HAP-1 (cell line): Measurements from ENCODE around the gene DDAH1.

Experiments used
- DNase-seq, 2 experiments: peaks; one replicate each; pipeline ENCODE4 v3.0.0-alpha.2; 2016 to 2020; ENCODE audit warnings: low spot score in 2 of 2
- H3K27me3 ChIP-seq: fragments of 250-450 bp; sonication (Bioruptor Pico); 2 replicates; pipeline ENCODE4 v1.5.1; 2020; ENCODE audit warnings: low read depth, mild to moderate bottlenecking, moderate library complexity
- H3K36me3 ChIP-seq: fragments of 250-450 bp; sonication (Bioruptor Pico); replicated peaks from 2 replicates; pipeline ENCODE4 v1.5.1; 2020; ENCODE audit warnings: mild to moderate bottlenecking
- H3K4me1 ChIP-seq: fragments of 250-450 bp; sonication (Bioruptor Pico); 2 replicates; pipeline ENCODE4 v1.5.1; 2020; ENCODE audit warnings: mild to moderate bottlenecking
- H3K4me3 ChIP-seq: fragments of 250-450 bp; sonication (Bioruptor Pico); 2 replicates; pipeline ENCODE4 v1.5.1; 2020; ENCODE audit warnings: mild to moderate bottlenecking, moderate library complexity
- H3K9me3 ChIP-seq: fragments of 250-450 bp; sonication (Bioruptor Pico); 2 replicates; pipeline ENCODE4 v1.5.1; 2020; ENCODE audit warnings: mild to moderate bottlenecking, moderate library complexity
- in situ Hi-C: fragments of 300-500 bp; cut with MboI; formaldehyde crosslinking; loops from 3 replicates; pipeline ENCODE4 v1.14.3; 2020; ENCODE audit warnings: low sequenced_read_pairs, inconsistent platforms, mixed read lengths

The DDAH1 gene

GRCh38 chr1:85295006-85295431 is 169.9 kb downstream of the DDAH1 start:
- no peak overlapping the region for H3K4me3 ChIP-seq
- no peaks in the 10 kb centered on the region for H3K9me3 ChIP-seq
- H3K36me3 ChIP-seq, result no peaks in the 10 kb centered on the region
- peaks cover 9% of the 10 kb centered on the region for H3K4me1 ChIP-seq
- in situ Hi-C loops, result no loop called here
- DNase-seq, result no peak
- H3K27me3 ChIP-seq, result no peaks in the 10 kb centered on the region

GRCh38 chr1:85290826-85291225 is 174.1 kb downstream of the DDAH1 start:
- Histone ChIP-seq H3K4me3 (no peak overlapping the region), H3K4me1 (no peaks in the 10 kb centered on the region), H3K9me3 (no peaks in the 10 kb centered on the region), H3K36me3 (no peaks in the 10 kb centered on the region), H3K27me3 (no peaks in the 10 kb centered on the region)
- in situ Hi-C loops, result no loop called here
- DNase-seq, result no peak

GRCh38 chr1:85289848-85290335 is 175.1 kb downstream of the DDAH1 start:
- no peak for DNase-seq
- H3K9me3 ChIP-seq, result no peaks in the 10 kb centered on the region
- no peaks in the 10 kb centered on the region for H3K27me3 ChIP-seq
- H3K4me1 ChIP-seq, result no peaks in the 10 kb centered on the region
- in situ Hi-C loops, result no loop called here
- H3K4me3 ChIP-seq, result no peak overlapping the region
- H3K36me3 ChIP-seq, result no peaks in the 10 kb centered on the region

GRCh38 chr1:85289207-85289847 is 175.6 kb downstream of the DDAH1 start:
- Histone ChIP-seq H3K4me3 (no peak overlapping the region), H3K27me3 (no peaks in the 10 kb centered on the region), H3K36me3 (no peaks in the 10 kb centered on the region), H3K9me3 (no peaks in the 10 kb centered on the region), H3K4me1 (no peaks in the 10 kb centered on the region)
- no peak for DNase-seq
- in situ Hi-C loops, result no loop called here

GRCh38 chr1:85284202-85284601 is 180.8 kb downstream of the DDAH1 start:
- no peak for DNase-seq
- in situ Hi-C loops, result no loop called here
- Histone ChIP-seq H3K27me3 (no peaks in the 10 kb centered on the region), H3K9me3 (no peaks in the 10 kb centered on the region), H3K4me3 (no peak overlapping the region), H3K36me3 (no peaks in the 10 kb centered on the region), H3K4me1 (no peaks in the 10 kb centered on the region; the same call in 1 of the 2 replicates)

GRCh38 chr1:85283475-85284199 is 181.3 kb downstream of the DDAH1 start:
- in situ Hi-C loops, result no loop called here
- peak in 1 of 2 experiments; percentile 40 for DNase-seq
- H3K9me3 ChIP-seq, result no peaks in the 10 kb centered on the region
- H3K27me3 ChIP-seq, result no peaks in the 10 kb centered on the region
- H3K4me3 ChIP-seq, result no peak overlapping the region
- H3K36me3 ChIP-seq, result no peaks in the 10 kb centered on the region
- H3K4me1 ChIP-seq, result no peaks in the 10 kb centered on the region; the same call in 1 of the 2 replicates

GRCh38 chr1:85282424-85282823 is 182.5 kb downstream of the DDAH1 start:
- in situ Hi-C loops, result no loop called here
- Histone ChIP-seq H3K27me3 (no peaks in the 10 kb centered on the region), H3K4me1 (no peaks in the 10 kb centered on the region; the same call in 1 of the 2 replicates), H3K9me3 (no peaks in the 10 kb centered on the region), H3K4me3 (no peak overlapping the region), H3K36me3 (no peaks in the 10 kb centered on the region)
- peak in 1 of 2 experiments; percentile 19 for DNase-seq

GRCh38 chr1:85280636-85281035 is 184.3 kb downstream of the DDAH1 start:
- no peaks in the 10 kb centered on the region; the same call in 1 of the 2 replicates for H3K36me3 ChIP-seq
- DNase-seq, result no peak
- in situ Hi-C loops, result no loop called here
- H3K4me3 ChIP-seq, result no peak overlapping the region
- H3K9me3 ChIP-seq, result no peaks in the 10 kb centered on the region
- H3K27me3 ChIP-seq, result no peaks in the 10 kb centered on the region
- H3K4me1 ChIP-seq, result peaks cover 2% of the 10 kb centered on the region; the same call in 1 of the 2 replicates

GRCh38 chr1:85279458-85280080 is 185.4 kb downstream of the DDAH1 start:
- no peak overlapping the region for H3K4me3 ChIP-seq
- H3K4me1 ChIP-seq, result peaks cover 12% of the 10 kb centered on the region
- no peaks in the 10 kb centered on the region for H3K27me3 ChIP-seq
- no peaks in the 10 kb centered on the region; the same call in 1 of the 2 replicates for H3K36me3 ChIP-seq
- in situ Hi-C loops, result no loop called here
- DNase-seq, result no peak
- no peaks in the 10 kb centered on the region for H3K9me3 ChIP-seq

- no peak for DNase-seq
- H3K27me3 ChIP-seq, result no peaks in the 10 kb centered on the region
- no peaks in the 10 kb centered on the region for H3K9me3 ChIP-seq
- H3K36me3 ChIP-seq, result no peaks in the 10 kb centered on the region; the same call in 1 of the 2 replicates
- peaks cover 18% of the 10 kb centered on the region for H3K4me1 ChIP-seq
- no peak overlapping the region for H3K4me3 ChIP-seq
- in situ Hi-C loops, result no loop called here
Measured at GRCh38 chr1:85278853-85279314, 186.1 kb downstream of the DDAH1 start.

- no peaks in the 10 kb centered on the region for H3K9me3 ChIP-seq
- DNase-seq, result no peak
- H3K4me3 ChIP-seq, result no peak overlapping the region
- H3K36me3 ChIP-seq, result no peaks in the 10 kb centered on the region; the same call in 1 of the 2 replicates
- H3K27me3 ChIP-seq, result no peaks in the 10 kb centered on the region
- H3K4me1 ChIP-seq, result peaks cover 18% of the 10 kb centered on the region
- in situ Hi-C loops, result no loop called here
Measured at GRCh38 chr1:85277802-85278201, 187.2 kb downstream of the DDAH1 start.

GRCh38 chr1:85276978-85277639 is 187.8 kb downstream of the DDAH1 start:
- no peak for DNase-seq
- H3K4me1 ChIP-seq, result peaks cover 18% of the 10 kb centered on the region
- no peaks in the 10 kb centered on the region for H3K27me3 ChIP-seq
- in situ Hi-C loops, result no loop called here
- no peaks in the 10 kb centered on the region; the same call in 1 of the 2 replicates for H3K36me3 ChIP-seq
- peak overlapping the region; percentile 94 for H3K4me3 ChIP-seq
- no peaks in the 10 kb centered on the region for H3K9me3 ChIP-seq

GRCh38 chr1:85276215-85276977 is 188.6 kb downstream of the DDAH1 start, which contains the start of gene BCL10:
TSS of gene BCL10 (minus strand) at chr1:85276632. CDS start at chr1:85276352, 280 bp downstream.
- Histone ChIP-seq H3K27me3 (no peaks in the 10 kb centered on the region), H3K36me3 (no peaks in the 10 kb centered on the region; the same call in 1 of the 2 replicates), H3K4me3 (peak within 1 kb of the TSS; percentile 94), H3K4me1 (peaks cover 18% of the 10 kb centered on the region), H3K9me3 (no peaks in the 10 kb centered on the region)
- peak; percentile 97 to 98 for DNase-seq
- in situ Hi-C loops, result no loop called here
